Stomach smooth muscle (tissue), 2 donors: Measurements from ENCODE around the gene UBE2D1.
A peak's percentile ranks its signal among the peaks of the same experiment; 100 is the strongest.

ENCODE experiments used
- H3K27ac ChIP-seq: one replicate; pipeline ENCODE4 v1.7.0; 2013; ENCODE audit warnings: mild to moderate bottlenecking, low read length, inconsistent platforms
- H3K27me3 ChIP-seq, 2 donors: one replicate each; pipeline ENCODE4 v1.7.0; 2013; ENCODE audit warnings: low read length in 2 of 2; ENCODE audit not compliant: insufficient read depth in 2 of 2, control insufficient read depth in 1 of 2
- H3K36me3 ChIP-seq, 2 donors: one replicate each; pipeline ENCODE4 v1.7.0; 2013; ENCODE audit warnings: low read length in 2 of 2; ENCODE audit not compliant: control insufficient read depth in 2 of 2, insufficient read depth in 2 of 2
- H3K4me1 ChIP-seq: one replicate; pipeline ENCODE4 v1.7.0; 2013; ENCODE audit warnings: low read length; ENCODE audit not compliant: control insufficient read depth, insufficient read depth
- H3K4me3 ChIP-seq, 2 donors: one replicate each; pipeline ENCODE4 v1.7.0; 2013; ENCODE audit warnings: low read length in 2 of 2
- H3K9ac ChIP-seq, 2 donors: one replicate each; pipeline ENCODE4 v1.7.0; 2013; ENCODE audit warnings: low read length in 2 of 2, mild to moderate bottlenecking in 1 of 2
- H3K9me3 ChIP-seq, 2 donors: one replicate each; pipeline ENCODE4 v1.7.0; 2013; ENCODE audit warnings: low read length in 2 of 2; ENCODE audit not compliant: control insufficient read depth in 2 of 2
- donor health status: healthy.
- donor health status: Pancreatic carcinoma.

UBE2D1 gene

DNA sequence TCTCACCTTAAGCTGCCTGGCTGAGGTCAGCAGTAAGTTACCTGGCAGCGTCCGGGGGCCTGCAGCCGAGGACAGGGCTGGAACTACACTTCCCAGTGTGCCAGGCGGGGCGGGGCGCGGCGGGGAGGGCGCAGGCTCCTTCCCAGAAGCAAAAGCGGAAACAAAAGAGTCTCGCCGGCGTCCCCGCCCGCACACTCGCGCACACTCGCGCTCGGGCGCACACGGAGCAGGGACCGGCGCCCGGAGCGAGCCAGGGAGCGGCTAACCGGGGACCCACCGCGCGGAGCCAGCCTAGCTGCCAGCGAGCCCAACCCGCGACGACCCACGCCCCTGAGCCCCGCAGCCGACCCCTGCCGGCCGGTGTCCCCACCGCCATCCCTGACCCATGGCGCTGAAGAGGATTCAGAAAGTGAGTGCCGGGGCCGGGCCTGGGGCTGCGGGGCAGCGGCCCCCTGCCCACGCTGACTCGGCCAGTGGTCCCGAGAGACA lies at the start of gene UBE2D1:
TSS of gene UBE2D1 (plus strand) at position 190 of the 489 bp plus-strand sequence. CDS start at position 386, 196 bp downstream.
- Histone ChIP-seq H3K9me3 (no peaks in the 10 kb centered on the region), H3K27ac (no peak within 1 kb of the TSS), H3K36me3 (no peaks in the 10 kb centered on the region), H3K27me3 (no peaks in the 10 kb centered on the region), H3K4me3 (peak within 1 kb of the TSS; percentile 81 to 86), H3K9ac (peak within 1 kb of the TSS; percentile 71 to 84), H3K4me1 (peaks cover 2% of the 10 kb centered on the region)

DNA sequence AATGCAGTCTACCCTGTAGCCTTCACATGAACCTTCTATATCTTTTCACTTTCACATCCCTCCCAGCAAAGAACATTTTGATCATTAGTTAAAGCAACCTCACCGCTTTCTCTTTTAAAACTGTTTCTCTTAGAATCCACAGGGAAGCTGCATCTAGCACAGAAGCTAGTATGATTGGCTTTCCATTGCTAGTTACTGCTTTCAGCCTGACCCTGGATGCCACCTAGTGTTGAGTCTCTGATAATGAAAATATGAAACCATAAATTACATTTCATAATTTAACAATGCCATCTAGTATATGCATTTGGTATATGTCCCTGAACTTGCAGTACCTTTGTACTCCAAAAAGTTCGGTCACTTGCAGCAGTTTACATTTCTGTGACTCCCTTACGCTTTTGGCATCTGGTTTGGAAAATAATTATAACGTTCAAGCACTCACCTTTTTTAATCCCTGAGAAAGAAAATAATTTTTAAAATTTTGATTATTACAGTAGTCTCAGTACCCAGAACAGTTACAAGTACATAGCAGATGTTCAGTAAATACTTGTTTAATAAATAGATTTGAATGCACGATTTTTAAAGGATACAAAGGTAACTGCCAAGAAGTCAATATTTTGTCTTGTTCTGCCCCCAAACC lies 43.1 kb upstream of the UBE2D1 start:
- Histone ChIP-seq H3K9ac (no peak overlapping the region), H3K4me1 (no peaks in the 10 kb centered on the region), H3K36me3 (no peaks in the 10 kb centered on the region), H3K4me3 (no peak overlapping the region), H3K27ac (no peak overlapping the region), H3K9me3 (no peaks in the 10 kb centered on the region), H3K27me3 (no peaks in the 10 kb centered on the region)

DNA sequence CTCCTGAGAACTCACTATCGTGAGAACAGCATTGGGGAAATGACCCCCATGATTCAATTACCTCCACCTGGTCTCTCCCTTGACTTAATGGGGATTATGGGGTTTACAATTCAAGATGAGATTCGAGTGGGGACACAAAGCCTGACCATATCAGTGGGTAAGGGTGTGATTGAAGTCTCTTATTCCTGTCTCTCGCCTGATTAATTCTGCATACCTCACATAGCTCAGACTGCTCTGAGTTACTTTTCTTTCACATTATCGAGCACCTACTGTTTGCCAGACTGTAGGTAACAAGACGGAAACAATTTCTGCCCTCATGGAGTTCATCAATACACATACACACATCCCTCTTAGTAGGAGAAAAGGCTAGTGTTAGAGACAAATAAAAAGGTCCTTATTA lies 40.8 kb upstream of the UBE2D1 start:
- no peak overlapping the region for H3K9ac ChIP-seq

DNA sequence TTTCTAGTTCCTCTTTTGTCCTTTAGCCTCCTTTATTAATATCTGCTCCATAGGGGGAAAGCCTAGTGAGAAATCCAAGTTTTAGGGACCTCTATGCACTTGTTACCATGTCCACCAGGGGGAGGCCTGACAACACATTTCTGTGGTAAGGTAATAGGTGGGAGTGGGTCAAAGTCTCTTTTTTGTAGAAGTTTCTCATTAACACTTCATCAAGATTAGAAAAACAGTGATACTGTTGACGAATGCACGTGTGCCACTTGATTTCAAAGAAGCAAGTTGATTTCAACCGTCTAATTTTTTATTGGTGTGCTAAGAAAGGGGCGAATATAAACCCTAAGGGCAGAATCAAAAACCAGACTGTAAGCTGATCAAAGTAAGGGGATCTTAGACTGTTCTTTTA lies 35.2 kb upstream of the UBE2D1 start:
- no peak overlapping the region for H3K9ac ChIP-seq
- no peak overlapping the region for H3K4me3 ChIP-seq
- H3K27ac ChIP-seq: no peak overlapping the region
- no peaks in the 10 kb centered on the region for H3K36me3 ChIP-seq
- H3K4me1 ChIP-seq: no peaks in the 10 kb centered on the region
- no peaks in the 10 kb centered on the region for H3K27me3 ChIP-seq
- no peaks in the 10 kb centered on the region for H3K9me3 ChIP-seq

More for the DNA sequence above, 40.8 kb upstream of the UBE2D1 start:
- Histone ChIP-seq H3K4me1 (no peaks in the 10 kb centered on the region), H3K27ac (no peak overlapping the region), H3K36me3 (no peaks in the 10 kb centered on the region), H3K9me3 (no peaks in the 10 kb centered on the region), H3K27me3 (no peaks in the 10 kb centered on the region), H3K4me3 (no peak overlapping the region)

DNA sequence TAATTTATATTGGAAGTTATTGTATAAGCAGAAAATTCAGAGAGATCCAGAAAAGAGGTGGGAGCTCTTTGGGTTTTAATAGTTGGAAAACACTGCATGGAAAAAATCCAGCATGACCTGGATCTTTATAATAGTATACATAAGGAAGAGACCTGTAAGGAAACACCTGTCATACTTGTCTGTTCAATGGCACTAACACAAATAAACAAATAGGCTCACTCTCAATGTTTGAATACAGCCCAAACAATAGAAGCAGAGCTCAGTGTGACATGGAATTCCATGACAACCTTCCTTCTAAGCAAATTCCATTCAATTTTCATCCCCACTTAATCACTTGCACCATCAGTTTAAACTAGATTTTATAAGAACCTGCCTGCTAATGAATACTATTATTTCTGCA lies 34.1 kb upstream of the UBE2D1 start:
- no peak overlapping the region for H3K4me3 ChIP-seq
- H3K4me1 ChIP-seq: no peaks in the 10 kb centered on the region
- no peaks in the 10 kb centered on the region for H3K36me3 ChIP-seq
- no peak overlapping the region for H3K9ac ChIP-seq
- no peak overlapping the region for H3K27ac ChIP-seq
- no peaks in the 10 kb centered on the region for H3K27me3 ChIP-seq
- H3K9me3 ChIP-seq: no peaks in the 10 kb centered on the region

DNA sequence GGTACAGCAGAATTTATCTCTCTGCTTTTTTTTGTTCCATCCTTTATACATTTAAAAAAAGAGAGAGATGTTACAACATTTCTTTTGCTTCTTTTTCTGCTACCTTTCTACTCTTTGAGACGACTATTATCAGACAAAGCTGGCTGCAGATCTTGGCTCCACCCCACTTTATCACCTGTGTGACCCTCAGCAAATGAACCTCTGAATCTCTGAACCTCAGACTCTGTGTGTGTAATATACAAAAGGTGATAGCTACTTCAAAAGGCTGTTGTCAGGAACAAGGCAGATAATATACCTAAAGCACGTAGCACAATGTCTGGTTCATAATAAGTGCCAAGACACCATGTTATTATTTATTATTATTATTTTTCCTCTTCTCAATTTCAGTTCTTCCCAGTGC lies 32.6 kb upstream of the UBE2D1 start:
- Histone ChIP-seq H3K27me3 (peaks cover 0 to 3% of the 10 kb centered on the region in 2 donors), H3K4me3 (no peak overlapping the region), H3K36me3 (no peaks in the 10 kb centered on the region), H3K27ac (no peak overlapping the region), H3K9me3 (no peaks in the 10 kb centered on the region), H3K9ac (no peak overlapping the region), H3K4me1 (no peaks in the 10 kb centered on the region)

DNA sequence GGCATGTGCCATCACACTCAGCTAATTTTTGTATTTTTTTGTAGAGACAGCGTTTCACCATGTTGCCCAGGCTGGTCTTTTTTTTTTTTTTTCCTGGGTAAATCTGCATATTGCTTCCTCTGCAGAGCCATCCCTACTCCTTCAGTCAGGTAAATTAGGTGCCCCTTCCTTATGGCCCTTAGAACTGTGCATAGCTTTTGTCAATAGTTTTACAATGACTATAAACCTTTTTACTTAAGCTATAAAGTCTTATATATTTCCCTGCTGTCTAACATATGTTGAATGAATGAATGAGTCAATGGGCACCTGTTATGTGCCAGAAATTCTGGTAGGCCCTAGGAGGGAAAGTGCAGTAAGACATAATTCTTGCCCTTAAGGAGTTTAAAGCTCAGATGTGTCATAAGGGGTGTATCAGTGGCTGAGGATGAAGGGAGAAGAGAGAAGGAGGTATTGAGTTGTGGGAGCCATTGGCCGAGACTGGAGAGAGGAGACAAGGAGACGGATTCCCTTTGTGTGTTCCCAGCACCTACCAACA lies 30.6 kb upstream of the UBE2D1 start:
- no peaks in the 10 kb centered on the region for H3K36me3 ChIP-seq
- H3K9me3 ChIP-seq: no peaks in the 10 kb centered on the region
- peaks cover 0 to 6% of the 10 kb centered on the region in 2 donors for H3K27me3 ChIP-seq
- no peak overlapping the region for H3K4me3 ChIP-seq
- no peak overlapping the region for H3K9ac ChIP-seq
- no peak overlapping the region for H3K27ac ChIP-seq
- no peaks in the 10 kb centered on the region for H3K4me1 ChIP-seq

DNA sequence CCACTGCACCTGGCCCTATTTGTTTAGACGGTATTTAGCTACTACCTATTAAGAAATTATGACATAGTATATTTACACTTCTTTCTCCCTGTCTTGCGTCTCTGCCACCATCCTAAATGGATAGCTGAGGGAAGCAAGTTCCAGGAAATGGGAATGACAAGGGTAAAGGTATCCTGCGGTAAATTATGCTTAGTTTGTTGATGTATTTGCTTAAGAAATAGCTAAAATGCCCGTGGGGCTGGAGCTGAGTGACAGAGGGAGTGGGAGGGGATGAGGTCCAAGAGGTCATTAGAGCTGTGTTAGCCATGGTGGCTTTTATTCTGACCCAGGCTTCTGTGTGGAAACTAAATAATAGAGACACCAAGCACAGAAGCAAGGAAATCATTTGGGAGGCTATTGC lies 29.0 kb upstream of the UBE2D1 start:
- Histone ChIP-seq H3K36me3 (no peaks in the 10 kb centered on the region), H3K27me3 (peaks cover 0 to 6% of the 10 kb centered on the region in 2 donors), H3K4me1 (no peaks in the 10 kb centered on the region), H3K4me3 (no peak overlapping the region), H3K27ac (no peak overlapping the region), H3K9ac (no peak overlapping the region), H3K9me3 (no peaks in the 10 kb centered on the region)

DNA sequence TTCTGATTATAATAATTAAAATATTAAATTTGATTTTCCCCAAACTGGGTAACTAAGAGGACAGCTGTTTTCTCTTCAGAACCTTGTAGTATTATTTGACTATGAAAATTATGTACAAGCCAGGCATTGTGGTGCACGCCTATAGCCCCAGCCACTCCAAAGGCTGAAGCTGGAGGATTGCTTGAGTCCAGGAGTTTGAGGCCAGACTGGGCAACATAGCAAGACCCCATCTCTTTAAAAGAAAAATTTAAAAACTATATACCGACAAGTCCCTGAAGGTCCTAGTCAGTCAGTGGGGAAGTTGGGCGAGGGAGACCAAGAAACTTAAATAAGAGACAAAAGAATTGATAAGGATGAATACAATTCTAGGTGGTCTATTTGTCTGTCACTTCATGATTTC lies 27.1 kb upstream of the UBE2D1 start:
- no peak overlapping the region for H3K9ac ChIP-seq
- H3K4me3 ChIP-seq: no peak overlapping the region
- no peak overlapping the region for H3K27ac ChIP-seq
- peaks cover 0 to 6% of the 10 kb centered on the region in 2 donors for H3K27me3 ChIP-seq
- no peaks in the 10 kb centered on the region for H3K36me3 ChIP-seq
- no peaks in the 10 kb centered on the region for H3K4me1 ChIP-seq
- no peaks in the 10 kb centered on the region for H3K9me3 ChIP-seq

DNA sequence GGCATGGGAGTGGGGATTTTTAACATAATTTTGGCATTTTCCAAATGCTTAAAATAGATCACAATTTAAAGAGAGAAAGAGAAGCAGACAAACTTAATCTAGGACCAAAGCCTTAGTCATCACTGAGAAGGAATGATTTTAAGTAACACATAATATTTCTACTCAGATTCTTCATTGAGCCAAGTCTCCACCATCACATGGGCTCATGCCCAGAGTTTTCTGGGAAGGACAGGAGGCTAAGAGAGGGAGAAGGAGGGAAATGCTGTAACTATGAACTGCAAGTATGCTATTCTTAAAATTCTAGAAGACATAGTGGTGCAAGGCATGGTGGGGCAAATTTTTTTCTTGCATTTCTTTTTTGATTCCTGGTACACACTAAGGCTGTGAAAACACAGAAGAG lies 23.8 kb upstream of the UBE2D1 start:
- H3K36me3 ChIP-seq: no peaks in the 10 kb centered on the region
- peaks cover 0 to 6% of the 10 kb centered on the region in 2 donors for H3K27me3 ChIP-seq
- no peak overlapping the region for H3K27ac ChIP-seq
- H3K4me3 ChIP-seq: no peak overlapping the region
- no peaks in the 10 kb centered on the region for H3K9me3 ChIP-seq
- H3K4me1 ChIP-seq: no peaks in the 10 kb centered on the region
- H3K9ac ChIP-seq: no peak overlapping the region

DNA sequence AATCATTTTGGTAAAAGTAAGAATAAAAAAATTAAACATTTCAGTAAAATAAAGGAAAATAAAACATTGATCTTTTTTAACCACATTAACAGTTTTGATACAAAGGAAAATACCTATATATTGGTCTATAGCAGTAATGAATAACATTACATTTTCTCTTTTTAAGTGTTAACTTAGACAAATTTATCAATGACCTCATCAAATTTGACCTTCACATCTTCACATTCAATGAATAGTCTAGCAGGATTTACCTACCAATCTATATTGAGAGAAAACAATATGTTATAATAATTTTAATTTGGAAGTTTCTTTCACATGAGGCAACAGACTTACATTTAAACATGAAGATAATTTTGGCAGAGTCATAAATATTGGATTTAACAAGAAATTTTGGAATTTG lies 17.9 kb upstream of the UBE2D1 start:
- H3K9ac ChIP-seq: no peak overlapping the region
- H3K4me1 ChIP-seq: no peaks in the 10 kb centered on the region
- H3K27ac ChIP-seq: no peak overlapping the region
- H3K36me3 ChIP-seq: no peaks in the 10 kb centered on the region
- H3K9me3 ChIP-seq: no peaks in the 10 kb centered on the region
- no peaks in the 10 kb centered on the region for H3K27me3 ChIP-seq
- H3K4me3 ChIP-seq: no peak overlapping the region
